Fibroblast of lung (primary cell): ENCODE measurements around the gene CHST11.

Experiments
- EZH2 ChIP-seq: IDR thresholded peaks from 2 replicates; pipeline ENCODE4 v1.5.1; 2012; ENCODE audit warnings: low read length, control low read depth, mild to moderate bottlenecking; ENCODE audit errors: missing control alignments
- TF ChIP-seq, protein P1 (sequence below), 2 donors: IDR thresholded peaks in 1 of 2; conservative IDR thresholded peaks in 1 of 2; 1 replicate in 1 of 2; 2 replicates in 1 of 2; pipeline ENCODE4 v1.5.1; 2011 to 2012; ENCODE audit warnings: low read length in 2 of 2, control low read depth in 1 of 2, inconsistent platforms in 1 of 2, low read depth in 1 of 2, mild to moderate bottlenecking in 1 of 2

DNA sequence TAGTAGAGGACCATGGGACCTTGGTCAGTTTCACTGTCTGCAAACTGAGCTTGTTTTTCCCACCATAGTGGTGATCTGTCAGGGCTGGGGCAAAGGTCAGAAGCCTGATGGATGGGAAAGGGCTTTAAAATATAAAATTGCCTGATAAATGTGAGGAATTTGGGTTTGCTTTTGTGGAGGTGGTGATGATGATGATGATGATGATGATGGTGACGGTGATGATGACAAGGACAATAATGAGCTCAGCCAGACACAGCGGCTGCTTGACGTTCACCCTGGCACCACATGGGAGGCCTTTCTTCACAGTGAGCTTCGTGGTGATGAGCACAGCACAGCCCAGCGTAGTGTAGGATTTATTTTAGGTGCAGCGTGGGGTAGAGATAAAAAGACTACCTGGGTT lies 257.6 kb downstream of the CHST11 start:
- TF ChIP-seq, protein P1, sequence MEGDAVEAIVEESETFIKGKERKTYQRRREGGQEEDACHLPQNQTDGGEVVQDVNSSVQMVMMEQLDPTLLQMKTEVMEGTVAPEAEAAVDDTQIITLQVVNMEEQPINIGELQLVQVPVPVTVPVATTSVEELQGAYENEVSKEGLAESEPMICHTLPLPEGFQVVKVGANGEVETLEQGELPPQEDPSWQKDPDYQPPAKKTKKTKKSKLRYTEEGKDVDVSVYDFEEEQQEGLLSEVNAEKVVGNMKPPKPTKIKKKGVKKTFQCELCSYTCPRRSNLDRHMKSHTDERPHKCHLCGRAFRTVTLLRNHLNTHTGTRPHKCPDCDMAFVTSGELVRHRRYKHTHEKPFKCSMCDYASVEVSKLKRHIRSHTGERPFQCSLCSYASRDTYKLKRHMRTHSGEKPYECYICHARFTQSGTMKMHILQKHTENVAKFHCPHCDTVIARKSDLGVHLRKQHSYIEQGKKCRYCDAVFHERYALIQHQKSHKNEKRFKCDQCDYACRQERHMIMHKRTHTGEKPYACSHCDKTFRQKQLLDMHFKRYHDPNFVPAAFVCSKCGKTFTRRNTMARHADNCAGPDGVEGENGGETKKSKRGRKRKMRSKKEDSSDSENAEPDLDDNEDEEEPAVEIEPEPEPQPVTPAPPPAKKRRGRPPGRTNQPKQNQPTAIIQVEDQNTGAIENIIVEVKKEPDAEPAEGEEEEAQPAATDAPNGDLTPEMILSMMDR (conservative IDR thresholded peaks at IDR 0.05 in 1 of 2, IDR thresholded peaks at IDR 0.05 in 1 of 2; ENCODE audit: low read depth in 1 of 2, low read length in 2 of 2): no peak
- TF ChIP-seq EZH2: no peak
